ENCODE results near the gene CAMP.
"Not testable (repeated sequence)": the region's sequence is repeated elsewhere in the genome, so short reads cannot be mapped to it uniquely, and the experiment has no call there.

Gene CAMP

GRCh38 chr3:48267782-48268181 lies 44.5 kb downstream of the CAMP start:
- no peak for DNase-seq

DNA sequence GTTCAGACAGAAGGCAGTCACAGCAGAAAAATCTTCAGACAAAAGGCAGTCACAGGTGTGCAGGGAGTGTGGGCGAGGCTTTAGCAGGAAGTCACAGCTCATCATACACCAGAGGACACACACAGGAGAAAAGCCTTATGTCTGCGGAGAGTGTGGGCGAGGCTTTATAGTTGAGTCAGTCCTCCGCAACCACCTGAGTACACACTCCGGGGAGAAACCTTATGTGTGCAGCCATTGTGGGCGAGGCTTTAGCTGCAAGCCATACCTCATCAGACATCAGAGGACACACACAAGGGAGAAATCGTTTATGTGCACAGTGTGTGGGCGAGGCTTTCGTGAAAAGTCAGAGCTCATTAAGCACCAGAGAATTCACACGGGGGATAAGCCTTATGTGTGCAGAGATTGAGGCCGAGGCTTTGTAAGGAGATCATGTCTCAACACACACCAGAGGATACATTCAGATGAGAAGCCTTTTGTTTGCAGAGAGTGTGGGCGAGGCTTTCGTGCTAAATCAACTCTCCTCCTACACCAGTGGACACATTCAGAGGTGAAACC lies 45.2 kb downstream of the CAMP start:
- DNase-seq = no peak

GRCh38 chr3:48268936-48269561 lies 45.8 kb downstream of the CAMP start:
- DNase-seq = no peak

DNA sequence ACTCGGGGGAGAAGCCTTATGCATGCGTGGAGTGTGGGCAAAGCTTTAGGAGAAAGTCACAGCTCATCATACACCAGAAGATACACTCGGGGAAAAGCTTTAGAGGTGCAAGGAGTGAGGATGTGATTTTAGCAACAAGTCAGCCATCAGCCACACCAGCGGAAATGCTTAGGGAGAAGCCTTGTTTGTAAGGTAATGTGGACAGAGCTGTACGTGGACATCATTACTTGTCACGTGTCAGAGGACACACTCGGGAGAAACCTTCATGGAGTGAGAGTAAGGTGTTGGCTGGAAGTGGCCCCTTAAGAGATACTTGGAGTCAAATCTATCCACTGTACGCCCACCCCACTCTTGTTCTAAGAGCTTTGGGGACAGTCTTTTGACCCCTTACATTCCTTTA lies 46.3 kb downstream of the CAMP start:
- no peak for DNase-seq

GRCh38 chr3:48270306-48270705 lies 47.0 kb downstream of the CAMP start:
- no peak for DNase-seq

DNA sequence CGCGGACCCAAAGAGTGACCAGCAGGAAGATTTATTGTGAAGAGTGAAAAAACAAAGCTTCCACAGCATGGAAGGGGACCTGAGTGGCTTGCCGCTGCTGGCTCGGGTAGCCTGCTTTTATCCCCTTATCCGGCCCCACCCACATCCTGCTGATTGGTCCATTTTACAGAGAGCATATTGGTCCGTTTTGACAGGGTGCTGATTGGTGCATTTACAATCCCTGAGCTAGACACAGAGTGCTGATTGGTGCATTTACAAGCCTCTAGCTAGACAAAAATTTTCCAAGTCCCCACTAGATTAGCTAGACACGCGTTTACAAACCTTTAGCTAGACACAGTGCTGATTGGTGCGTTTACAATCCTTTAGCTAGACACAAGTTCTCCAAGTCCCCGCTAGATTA lies 47.9 kb downstream of the CAMP start:
- not testable (repeated sequence) for DNase-seq

DNA sequence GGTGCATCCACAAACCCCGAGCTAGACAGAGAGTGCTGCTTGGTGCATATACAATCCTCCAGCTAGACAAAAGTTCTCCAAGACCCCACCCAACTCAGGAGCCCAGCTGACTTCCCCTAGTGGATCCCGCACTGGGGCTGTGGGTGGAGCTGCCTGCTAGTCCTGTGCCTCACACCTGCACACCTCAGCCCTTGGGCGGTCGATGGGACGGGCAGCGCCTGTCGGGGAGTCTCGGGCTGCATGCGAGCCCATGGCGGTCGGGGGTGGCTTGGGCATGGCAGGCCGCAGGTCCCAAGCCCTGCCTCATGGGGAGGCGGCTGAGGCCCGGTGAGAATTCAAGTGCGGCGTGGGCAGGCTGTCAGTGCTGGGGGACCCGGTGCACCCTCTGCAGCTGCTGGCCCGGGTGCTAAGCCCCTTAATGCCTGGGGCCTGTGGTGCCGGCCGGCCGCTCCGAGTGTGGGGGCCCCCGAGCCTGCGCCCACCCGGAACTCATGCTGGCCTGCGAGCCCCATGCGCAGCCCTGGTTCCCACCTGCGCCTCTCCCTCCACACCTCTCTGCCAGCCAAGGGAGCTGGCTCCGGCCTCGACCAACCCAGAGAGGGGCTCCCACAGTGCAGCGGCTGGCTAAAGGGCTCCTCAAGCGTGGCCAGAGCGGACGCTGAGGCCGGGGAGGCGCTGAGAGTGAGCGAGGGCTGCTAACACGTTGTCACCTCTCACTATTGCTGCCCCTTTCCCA lies 48.6 kb downstream of the CAMP start:
- DNase-seq = no peak

- DNase-seq = peak; percentile 56
Measured at GRCh38 chr3:48273594-48274211, 50.4 kb downstream of the CAMP start.

DNA sequence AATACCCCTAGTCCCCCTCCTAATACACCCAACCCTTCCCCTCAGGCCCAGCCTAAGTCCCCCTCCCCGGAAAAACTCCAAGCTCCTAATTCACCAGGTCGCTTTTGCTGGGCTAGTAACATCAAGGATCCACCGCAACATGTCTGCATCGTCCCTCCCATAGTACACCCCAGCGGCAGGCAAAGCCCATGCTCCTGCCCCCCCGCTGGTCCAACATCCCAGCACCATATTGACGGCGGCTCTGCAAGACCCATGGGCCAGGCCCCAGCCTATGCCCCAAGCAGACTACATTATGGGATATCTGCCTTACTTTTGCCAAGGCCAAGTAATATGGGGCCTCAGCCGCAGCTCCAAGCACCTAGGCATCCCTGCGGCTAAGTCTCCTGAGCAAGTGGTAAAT lies 51.2 kb downstream of the CAMP start:
- no peak for DNase-seq

All from left hindlimb (tissue), 1 donor.